Measurements from ENCODE around the gene TCOF1. TPM values are rescaled to one million over a fixed set of nuclear protein-coding genes. Genes with fewer than 3 reads are reported as not detected.

Gene TCOF1
- total and polyA plus RNA-seq, 2 of the 8 experiments (the other 6 are each of a cell fraction or from before 2014, with no cell fraction given) = 35.9 to 170 TPM

GRCh38 chr5:150309886-150310239, 47.6 kb upstream of the TCOF1 start:
- H2BK12ac ChIP-seq (ENCODE audit: low read depth, low read length) = no peak overlapping the region
- FAIRE-seq = no peak
- DNase-seq (ENCODE audit: low read depth in 1 of 2, low spot score in 2 of 2) = no peak
- no peak overlapping the region for H3K4ac ChIP-seq (replicated peaks; ENCODE audit: insufficient read length, low read depth, low read length)
- no peak overlapping the region for H2AFZ ChIP-seq (ENCODE audit: low read length)
- H3K56ac ChIP-seq (replicated peaks; ENCODE audit: insufficient read length, low read depth, low read length) = no peak overlapping the region
- no peak overlapping the region for H4K8ac ChIP-seq (ENCODE audit: extremely low read depth, insufficient read depth, low read length)
- H3K4me1 ChIP-seq (replicated peaks in 1 of 4; ENCODE audit: control insufficient read depth in 3 of 4, insufficient read depth in 4 of 4, low read length in 3 of 4) = peaks cover 0 to 3% (median under 1%) of the 10 kb centered on the region in 4 experiments; a peak in 2 of 7 replicates
- no peak overlapping the region for H2AK5ac ChIP-seq (ENCODE audit: low read depth, low read length)
- H3K23ac ChIP-seq (ENCODE audit: insufficient read length) = no peak overlapping the region
- no peaks in the 10 kb centered on the region for H3K79me2 ChIP-seq (ENCODE audit: control insufficient read depth in 1 of 2, insufficient read depth in 2 of 2, low read length in 2 of 2)
- H2BK20ac ChIP-seq (ENCODE audit: low read length) = no peak overlapping the region
- H3K27me3 ChIP-seq (replicated peaks in 1 of 4; ENCODE audit: control insufficient read depth in 3 of 4, extremely low read depth in 1 of 4, insufficient read depth in 3 of 4, low read length in 3 of 4) = no peaks in the 10 kb centered on the region
- no peak overlapping the region for H3K4me3 ChIP-seq (ENCODE audit: extremely low read depth in 1 of 4, insufficient read depth in 2 of 4, low read depth in 3 of 4, low read length in 4 of 4)
- H4K5ac ChIP-seq (ENCODE audit: insufficient read length, low read depth, low read length) = no peak overlapping the region
- H3K14ac ChIP-seq (ENCODE audit: insufficient read length) = no peak overlapping the region
- no peak overlapping the region for H2BK5ac ChIP-seq (ENCODE audit: low read depth, low read length)
- no peak overlapping the region for H2BK15ac ChIP-seq (ENCODE audit: low read length)
- H3K79me1 ChIP-seq (ENCODE audit: low read depth, low read length) = no peaks in the 10 kb centered on the region
- no peaks in the 10 kb centered on the region for H3K9me3 ChIP-seq (ENCODE audit: insufficient read depth in 2 of 2, low read depth in 1 of 2, low read length in 1 of 2)
- H3K18ac ChIP-seq (ENCODE audit: extremely low read depth, low read length) = no peak overlapping the region
- H3K9ac ChIP-seq (replicated peaks in 1 of 4; ENCODE audit: extremely low read depth in 1 of 4, low read depth in 3 of 4, low read length in 3 of 4) = no peak overlapping the region
- H3K4me2 ChIP-seq (ENCODE audit: insufficient read depth in 1 of 2, low read depth in 2 of 2, low read length in 2 of 2) = no peak overlapping the region
- no peaks in the 10 kb centered on the region for H3K23me2 ChIP-seq (ENCODE audit: low read depth, low read length)
- H2BK120ac ChIP-seq (replicated peaks; ENCODE audit: low read depth, low read length) = no peak overlapping the region
- no peak overlapping the region for H3K27ac ChIP-seq (ENCODE audit: low read depth, low read length)
- no peaks in the 10 kb centered on the region for H3K36me3 ChIP-seq (ENCODE audit: control insufficient read depth in 2 of 4, insufficient read depth in 4 of 4, low read length in 3 of 4)
- WGBS, 2 experiments (ENCODE audit: extremely low coverage in 1 of 2, insufficient coverage in 1 of 2, insufficient read length in 1 of 2, insufficient replicate concordance in 2 of 2, low coverage in 1 of 2, low lambda C conversion rate in 2 of 2, missing lambda C conversion rate in 1 of 2) = 77% methylated on average over 1 of the region's 1 CpG; no CpG with 5 or more reads in 1 of the 2 experiments
- no peak overlapping the region for H4K91ac ChIP-seq (replicated peaks; ENCODE audit: insufficient read length, low read length)
- H4K20me1 ChIP-seq (replicated peaks in 1 of 2; ENCODE audit: control insufficient read depth in 1 of 2, insufficient read depth in 2 of 2, low read length in 2 of 2) = no peaks in the 10 kb centered on the region
- ChIA-PET CTCF (ENCODE audit: partially characterized antibody) (interaction anchor here (1.6 to 2.8 kb wide), 3 partner anchors 10 to 15 kb away, joined by 3 to 7 read pairs (median 6); no protein-coding TSS in a partner anchor), POLR2A (ENCODE audit: partially characterized antibody) (interaction anchor here (1.0 to 1.2 kb wide), 2 partner anchors 10 to 23 kb away, joined by 3 read pairs; no protein-coding TSS in a partner anchor)
- no peak for TF ChIP-seq JUN (IDR thresholded peaks at IDR 0.05; ENCODE audit: low read depth, low read length)
- TF ChIP-seq JUND (IDR thresholded peaks at IDR 0.05; ENCODE audit: low read length) = no peak
- TF ChIP-seq CHD1 (IDR thresholded peaks at IDR 0.05; ENCODE audit: low read depth, low read length) = no peak
- no peak for TF ChIP-seq TEAD4 (IDR thresholded peaks at IDR 0.05; ENCODE audit: low read depth, low read length)
- no peak for TF ChIP-seq HDAC6 (IDR thresholded peaks at IDR 0.05; ENCODE audit: low read depth, low read length)
- no peak for TF ChIP-seq CBX8 (IDR thresholded peaks at IDR 0.05; ENCODE audit: borderline replicate concordance, low read depth, low read length)
- TF ChIP-seq RNF2 (IDR thresholded peaks at IDR 0.05; ENCODE audit: borderline replicate concordance, low read depth, low read length, missing control alignments, poor library complexity, severe bottlenecking) = no peak
- no peak for TF ChIP-seq HDAC2 (IDR thresholded peaks at IDR 0.05; ENCODE audit: borderline replicate concordance in 1 of 2, low read depth in 2 of 2, low read length in 2 of 2)
- no peak for TF ChIP-seq SUZ12 (IDR thresholded peaks at IDR 0.05; ENCODE audit: low read length)
- TF ChIP-seq ATF3 (IDR thresholded peaks at IDR 0.05; ENCODE audit: insufficient read depth, low read depth, low read length) = no peak
- no peak for TF ChIP-seq RBBP5 (IDR thresholded peaks at IDR 0.05; ENCODE audit: borderline replicate concordance, low read depth, low read length)
- no peak for TF ChIP-seq E2F6 (IDR thresholded peaks at IDR 0.05)
